SKM-1 (cell line): ENCODE results near the gene SPDYE1.
"Not testable (repeated sequence)": the region's sequence is repeated elsewhere in the genome, so short reads cannot be mapped to it uniquely, and the experiment has no call there.

Experiments
- DNase-seq: peaks from one replicate; lab custom pipeline; 2025; ENCODE audit not compliant: unreplicated experiment; lab: John Stamatoyannopoulos, UW

SPDYE1 gene, protein sequence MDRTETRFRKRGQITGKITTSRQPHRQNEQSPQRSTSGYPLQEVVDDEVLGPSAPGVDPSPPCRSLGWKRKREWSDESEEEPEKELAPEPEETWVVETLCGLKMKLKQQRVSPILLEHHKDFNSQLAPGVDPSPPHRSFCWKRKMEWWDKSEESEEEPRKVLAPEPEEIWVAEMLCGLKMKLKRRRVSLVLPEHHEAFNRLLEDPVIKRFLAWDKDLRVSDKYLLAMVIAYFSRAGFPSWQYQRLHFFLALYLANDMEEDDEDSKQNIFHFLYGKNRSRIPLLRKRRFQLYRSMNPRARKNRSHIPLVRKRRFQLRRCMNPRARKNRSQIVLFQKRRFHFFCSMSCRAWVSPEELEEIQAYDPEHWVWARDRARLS

DNA sequence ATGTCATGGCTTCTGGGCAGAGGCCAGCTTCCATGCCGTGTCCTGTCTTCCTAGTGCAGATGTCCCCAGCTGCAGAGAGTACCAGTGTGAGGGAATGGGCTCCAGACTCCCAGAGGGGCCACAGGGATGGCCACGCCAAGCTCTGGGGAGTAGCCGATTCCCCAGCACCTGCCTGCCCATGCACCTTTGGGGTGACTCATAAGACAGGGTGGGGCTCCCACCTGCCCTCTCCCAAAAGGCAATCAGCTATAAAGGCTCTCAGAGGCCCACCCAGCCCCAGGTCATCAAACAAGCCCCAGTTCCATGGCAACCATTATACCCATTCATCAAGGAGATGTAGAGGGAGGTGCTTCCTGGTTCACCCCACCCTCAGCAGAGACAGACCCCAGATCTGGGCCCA is at the start of gene SPDYE1:
TSS of gene SPDYE1 (plus strand) at position 366 of the 400 bp plus-strand sequence. CDS start 2,053 bp downstream, outside the sequence.
- DNase-seq: not testable (repeated sequence)

GRCh38 chr7:43952028-43952427 is 45.7 kb upstream of the SPDYE1 start:
- DNase-seq: no peak

GRCh38 chr7:43953071-43953470 is 44.6 kb upstream of the SPDYE1 start:
- no peak for DNase-seq

DNA sequence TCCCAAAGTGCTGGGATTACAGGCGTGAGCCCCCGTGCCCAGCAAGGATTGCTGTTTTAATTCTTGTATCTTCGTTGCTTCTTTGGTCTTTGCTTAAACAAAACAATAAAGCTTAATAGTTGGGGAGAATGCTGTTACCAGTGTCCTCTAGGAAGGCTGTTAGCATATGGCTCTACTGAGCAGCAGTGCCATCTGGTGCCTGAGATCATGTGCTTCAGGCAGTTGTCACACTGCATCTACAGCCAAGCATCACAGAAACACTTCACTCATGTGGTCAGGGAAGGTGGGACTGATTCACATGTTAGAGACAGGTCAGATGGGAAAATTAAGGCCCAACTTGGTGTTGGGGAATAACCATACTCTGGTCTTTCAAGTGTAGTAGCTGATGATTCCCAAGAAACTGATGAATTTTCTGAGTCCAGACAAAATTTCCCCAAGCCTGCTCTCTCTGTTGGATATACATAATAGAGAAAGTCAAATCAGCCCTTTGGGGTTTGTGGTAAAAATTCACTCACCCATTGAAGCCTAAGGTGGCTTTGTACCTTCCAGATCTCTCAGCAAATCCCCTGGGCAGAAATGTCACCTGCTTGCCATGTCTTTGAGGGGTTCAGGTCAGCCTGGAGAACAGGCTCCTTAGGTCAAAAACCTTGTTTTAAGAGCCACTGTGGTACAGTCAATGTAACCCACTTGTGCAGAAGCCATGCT is 43.0 kb upstream of the SPDYE1 start:
- DNase-seq: no peak

DNA sequence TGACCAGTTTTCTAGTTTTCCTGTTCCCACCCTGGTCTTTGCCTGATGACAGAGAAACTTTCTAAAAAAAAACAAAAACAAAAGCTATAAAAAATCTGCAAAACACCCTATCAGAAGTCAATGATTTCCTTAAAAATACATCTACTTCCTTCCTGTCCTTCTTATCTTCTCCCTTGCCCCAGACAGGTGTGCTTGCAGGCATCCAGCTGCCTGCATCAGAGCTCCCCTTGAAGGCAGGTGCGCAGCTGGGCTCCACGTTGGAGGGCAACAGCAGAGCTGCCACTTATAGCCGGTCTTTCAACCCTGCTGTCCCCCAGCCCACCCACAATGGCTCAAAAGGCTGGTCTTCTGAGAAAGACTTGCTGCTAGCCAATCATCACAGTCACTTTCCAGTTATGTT is 41.7 kb upstream of the SPDYE1 start:
- DNase-seq: no peak

GRCh38 chr7:43960933-43961332 is 36.8 kb upstream of the SPDYE1 start:
- no peak for DNase-seq

- DNase-seq: not testable (repeated sequence)
These were observed 31.3 kb upstream of the SPDYE1 start for GRCh38 chr7:43966392-43966791.

DNA sequence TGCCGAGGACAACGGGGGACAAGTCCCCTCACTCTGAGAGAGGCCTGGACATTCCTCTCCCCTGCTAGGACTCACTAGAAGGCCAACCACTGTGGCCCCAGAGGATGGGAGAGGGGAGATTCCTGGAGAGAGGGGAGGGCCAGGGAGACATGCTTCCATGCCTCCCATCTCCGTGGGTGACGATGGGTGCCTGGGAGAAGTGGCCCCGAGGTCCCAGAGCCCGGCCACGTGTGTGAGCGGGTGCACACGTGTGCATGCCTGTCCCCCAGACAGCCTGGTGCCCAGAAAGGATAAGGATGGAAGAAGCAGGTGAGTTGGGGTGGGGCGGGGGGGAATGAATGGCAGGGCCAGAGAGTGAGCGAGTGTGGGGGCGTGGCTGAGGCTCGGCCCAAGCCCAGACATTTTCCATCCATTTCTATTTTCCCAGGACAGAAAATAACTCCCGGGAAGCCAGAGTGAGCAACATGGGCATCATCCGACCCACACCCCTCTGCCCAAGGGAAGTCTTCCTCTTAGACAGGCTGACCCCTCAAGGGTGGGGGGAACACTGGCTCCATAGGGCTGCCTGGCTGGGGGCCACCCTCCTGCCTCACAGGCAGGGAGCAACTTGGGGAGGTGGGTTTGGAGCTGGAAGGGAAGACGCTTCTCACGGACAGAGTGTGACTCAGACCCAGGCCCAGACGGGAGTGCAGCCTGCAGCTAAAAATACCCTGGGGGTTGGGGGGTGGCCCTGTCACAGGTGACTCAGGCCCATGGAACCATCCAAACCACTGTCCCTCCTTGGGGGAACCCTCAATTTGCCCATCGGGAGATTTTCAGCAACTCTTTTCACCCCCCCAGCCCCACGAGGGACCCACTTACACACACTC is 29.3 kb upstream of the SPDYE1 start:
- not testable (repeated sequence) for DNase-seq

GRCh38 chr7:43969586-43969985 is 28.1 kb upstream of the SPDYE1 start:
- not testable (repeated sequence) for DNase-seq

DNA sequence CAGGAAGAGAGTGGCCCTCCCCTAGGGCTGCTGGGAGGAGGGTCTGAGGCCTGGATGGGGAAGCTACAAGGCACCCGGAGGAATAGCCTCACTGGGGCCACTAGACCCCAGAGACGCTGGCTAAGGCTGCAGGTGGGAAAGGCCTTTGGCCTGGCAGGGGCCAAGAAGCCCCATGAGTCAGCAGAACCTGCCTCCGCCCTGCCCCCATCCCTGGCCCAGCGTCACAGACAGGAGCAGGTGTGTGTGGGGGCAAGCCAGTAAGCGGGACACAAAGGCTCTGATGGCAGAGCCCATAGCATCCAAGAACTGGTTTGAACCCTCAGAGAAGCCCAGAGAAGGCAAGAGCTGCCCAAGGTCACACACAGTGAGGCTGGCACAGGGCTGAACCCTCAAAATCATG is 27.0 kb upstream of the SPDYE1 start:
- DNase-seq: not testable (repeated sequence)

- not testable (repeated sequence) for DNase-seq
These were observed 23.6 kb upstream of the SPDYE1 start for GRCh38 chr7:43974033-43974573.

GRCh38 chr7:43974725-43975482 is 22.8 kb upstream of the SPDYE1 start:
- not testable (repeated sequence) for DNase-seq

- DNase-seq: no peak
These were observed 20.2 kb upstream of the SPDYE1 start for GRCh38 chr7:43977525-43977924.

GRCh38 chr7:43978102-43978501 is 19.6 kb upstream of the SPDYE1 start:
- DNase-seq: not testable (repeated sequence)

- DNase-seq: not testable (repeated sequence)
These were observed 14.8 kb upstream of the SPDYE1 start for GRCh38 chr7:43982848-43983247.

DNA sequence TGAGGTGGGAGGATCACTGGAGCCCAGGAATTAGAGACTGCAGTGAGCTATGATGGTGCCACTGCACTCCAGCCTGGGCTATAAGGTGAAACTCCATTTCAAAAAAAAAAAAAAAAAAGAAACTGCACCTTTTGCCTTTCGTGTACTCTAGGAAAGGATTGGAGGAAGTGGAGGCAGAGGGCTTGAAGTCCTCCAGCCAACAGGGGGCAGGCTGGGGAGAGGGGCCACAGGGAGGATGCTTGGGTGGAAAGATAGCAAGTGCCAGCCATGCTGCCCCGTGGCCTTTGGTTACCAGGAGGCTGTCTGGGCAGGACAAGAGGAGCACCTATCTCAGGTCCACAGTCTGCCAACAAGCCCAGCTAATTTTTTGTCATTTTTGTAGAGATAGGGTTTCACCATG is 14.0 kb upstream of the SPDYE1 start:
- not testable (repeated sequence) for DNase-seq

GRCh38 chr7:43985904-43986864 is 11.5 kb upstream of the SPDYE1 start:
- not testable (repeated sequence) for DNase-seq

DNA sequence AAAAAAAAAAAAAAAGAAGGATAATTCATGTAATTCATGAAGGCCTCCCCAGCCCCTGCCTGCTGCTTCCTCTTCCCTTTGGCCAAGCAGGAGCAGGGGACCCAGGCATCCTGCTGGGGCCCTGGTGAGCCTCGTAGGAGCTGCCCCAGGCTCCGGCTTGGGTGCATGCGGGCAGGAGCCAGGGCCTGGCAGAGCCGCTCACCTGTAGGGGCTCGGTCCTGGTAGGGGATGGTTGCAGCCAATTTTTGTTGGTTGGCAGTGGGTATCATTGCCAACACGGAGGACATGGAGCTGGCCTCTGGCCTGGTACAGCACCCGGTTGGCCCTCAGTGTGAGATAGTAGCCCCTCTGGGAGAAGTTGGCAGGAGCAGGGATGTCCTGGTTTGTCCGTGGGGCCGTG is 10.2 kb upstream of the SPDYE1 start:
- DNase-seq: not testable (repeated sequence)

GRCh38 chr7:43990011-43990585 is 7.6 kb upstream of the SPDYE1 start:
- DNase-seq: not testable (repeated sequence)
